KG1 (cell line): ENCODE results near the gene SPOCK1.

Experiments
- DNase-seq: peaks from one replicate; lab custom pipeline; 2025; lab: John Stamatoyannopoulos, UW

SPOCK1 gene

DNA sequence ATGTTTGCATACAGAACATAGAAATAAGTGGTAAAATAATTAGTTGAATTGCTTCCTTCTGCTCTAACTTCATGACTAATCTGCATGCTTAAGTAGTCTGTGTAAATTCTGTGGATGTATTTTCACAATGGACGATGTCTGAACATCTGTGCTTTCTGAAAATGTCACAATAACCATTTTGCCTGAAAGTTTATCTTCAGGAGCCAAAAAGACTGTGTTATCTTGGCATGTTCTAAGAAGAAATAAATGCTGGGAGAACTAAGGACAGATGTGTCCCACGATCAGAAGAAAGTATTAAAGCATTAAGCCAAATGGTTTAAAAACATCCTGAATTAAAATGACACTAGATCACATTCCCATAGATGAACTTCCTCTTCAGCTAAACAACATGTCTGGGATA lies 397.6 kb downstream of the SPOCK1 start:
- DNase-seq: no peak

DNA sequence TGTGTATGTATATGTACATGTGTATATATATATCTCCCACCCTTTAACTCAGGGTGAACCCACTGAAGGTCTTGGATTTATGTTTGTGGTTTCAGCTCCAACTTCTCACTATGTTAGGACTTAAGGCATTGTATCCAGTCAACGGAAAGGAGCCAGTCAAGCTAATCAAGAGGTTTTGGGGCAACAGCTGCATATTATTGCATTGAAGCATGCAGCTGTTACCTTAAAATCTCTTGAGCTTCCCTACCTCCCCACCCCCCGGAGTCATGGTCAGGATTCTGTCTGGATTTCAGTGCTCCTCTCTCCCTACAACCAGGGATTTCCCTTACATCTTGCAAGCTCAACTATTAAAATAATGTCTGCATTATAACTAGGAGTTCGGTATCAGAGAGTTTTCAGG lies 399.5 kb downstream of the SPOCK1 start:
- DNase-seq: no peak

DNA sequence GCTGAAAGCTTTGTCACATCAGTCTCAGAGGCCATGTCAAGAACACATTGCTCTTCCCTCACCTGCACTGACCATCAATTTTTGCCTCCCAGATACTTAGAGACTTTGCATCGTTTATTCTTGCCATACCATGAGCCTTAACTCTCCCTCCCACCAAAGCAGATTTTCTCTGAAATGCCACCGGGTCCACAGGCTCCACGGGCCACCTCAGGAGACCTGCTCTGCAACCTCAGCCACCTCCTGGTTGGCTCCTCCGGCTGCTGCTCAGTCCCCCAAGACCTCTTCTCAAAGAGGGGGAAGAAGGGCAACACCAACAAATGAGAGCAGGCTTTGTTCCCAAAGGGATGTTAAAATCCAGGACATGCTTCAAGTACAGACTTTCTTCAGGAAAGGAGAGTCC lies 400.5 kb downstream of the SPOCK1 start:
- DNase-seq: no peak

DNA sequence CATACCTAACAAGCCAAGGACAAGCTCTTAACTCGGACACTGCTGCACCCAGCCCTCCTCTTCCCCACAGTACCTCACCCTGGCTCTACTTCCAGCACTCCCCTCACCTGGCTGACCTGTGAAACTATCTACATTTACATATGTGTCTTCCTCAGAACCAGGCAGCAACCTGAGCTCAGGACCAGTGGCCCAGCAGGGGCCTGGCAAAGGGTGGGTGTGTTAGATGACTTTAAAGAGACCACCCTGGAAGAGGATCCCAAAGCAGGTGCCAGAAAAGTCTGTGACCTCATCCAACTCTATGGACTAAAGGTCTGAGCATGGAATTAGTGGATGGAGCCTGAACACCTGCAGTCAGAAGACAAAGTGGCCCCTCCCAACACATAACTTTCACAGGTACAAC lies 400.9 kb downstream of the SPOCK1 start:
- DNase-seq: no peak

DNA sequence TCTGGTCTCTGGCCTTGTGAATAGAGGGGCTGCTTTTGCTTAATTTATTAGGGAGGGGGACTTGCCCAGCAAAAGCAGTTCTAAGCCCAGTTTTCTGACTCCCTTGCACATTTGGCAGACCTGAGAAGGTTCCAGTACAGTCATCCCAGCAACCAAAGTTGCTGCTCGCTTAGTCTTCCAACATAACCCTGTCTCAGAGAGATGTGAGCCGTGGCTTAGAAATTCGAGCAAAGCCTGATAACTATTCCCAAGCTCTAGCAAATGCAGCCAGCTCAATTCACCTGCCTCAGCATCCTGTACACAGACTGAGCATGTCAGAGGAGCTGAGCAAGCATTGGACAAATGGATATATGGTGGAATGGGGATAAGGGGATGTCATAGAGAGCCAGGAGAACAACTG lies 401.9 kb downstream of the SPOCK1 start:
- DNase-seq: no peak

DNA sequence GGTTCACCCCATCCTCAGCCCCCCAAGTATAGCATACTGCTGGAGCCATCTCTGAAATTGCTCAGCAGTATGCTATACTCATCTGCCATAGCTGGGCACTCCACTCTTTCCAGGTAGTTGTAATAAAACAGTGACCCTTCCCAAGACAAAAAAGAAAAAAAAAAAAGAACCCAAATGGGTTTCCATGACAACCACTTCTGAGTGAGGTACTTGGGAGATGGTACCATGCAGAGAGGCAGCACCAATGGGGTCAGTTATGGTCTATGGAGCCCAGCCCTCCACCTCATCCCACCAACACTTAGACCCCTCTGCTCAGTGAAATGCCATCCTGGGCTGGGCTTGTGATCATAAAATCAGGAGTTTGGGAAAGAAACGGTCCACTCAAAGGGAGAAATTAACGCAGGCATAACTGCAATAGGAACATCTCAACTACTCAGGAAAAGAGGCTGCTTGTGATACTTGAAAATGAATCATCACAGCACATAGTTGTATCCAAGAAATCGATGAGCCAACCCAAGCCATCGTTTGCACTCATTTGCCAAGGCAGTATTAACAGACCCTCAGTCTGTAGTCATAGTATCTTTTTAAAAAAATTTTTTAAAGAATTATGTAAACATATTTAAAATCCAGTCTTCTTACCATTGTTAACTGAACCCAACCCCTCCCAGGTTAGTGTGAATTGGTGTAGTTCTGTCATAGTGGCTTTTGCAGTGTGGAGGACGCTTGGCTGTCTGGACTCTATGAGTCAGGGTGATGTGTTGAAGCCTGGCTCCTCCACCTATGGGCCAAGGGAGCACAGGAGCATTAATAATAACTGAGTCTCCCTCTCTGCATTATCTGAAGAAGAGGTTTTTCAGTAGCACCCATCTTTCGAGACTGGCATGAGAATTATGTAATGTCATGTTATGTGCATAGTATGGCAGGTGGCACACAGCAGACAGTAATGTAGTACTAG lies 402.7 kb downstream of the SPOCK1 start:
- DNase-seq: no peak

DNA sequence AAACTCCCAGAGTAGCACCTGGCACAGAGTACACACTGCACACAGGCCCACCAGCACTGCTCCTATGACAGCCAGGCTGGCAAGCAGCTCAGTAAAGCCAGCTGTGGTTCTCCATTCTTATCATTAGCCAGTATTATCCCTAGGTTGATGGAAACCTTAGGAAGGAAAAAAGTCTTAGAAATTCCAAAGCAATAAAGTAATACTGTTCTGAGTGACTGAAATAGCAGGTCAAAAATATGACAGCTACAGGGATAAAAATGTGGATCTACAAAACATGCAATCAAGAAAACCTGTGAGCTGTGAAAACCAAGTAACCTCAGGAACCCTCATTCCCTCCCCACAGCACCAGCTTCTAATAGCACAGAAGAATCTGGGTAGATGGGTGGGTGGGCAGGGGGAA lies 403.5 kb downstream of the SPOCK1 start:
- no peak for DNase-seq

DNA sequence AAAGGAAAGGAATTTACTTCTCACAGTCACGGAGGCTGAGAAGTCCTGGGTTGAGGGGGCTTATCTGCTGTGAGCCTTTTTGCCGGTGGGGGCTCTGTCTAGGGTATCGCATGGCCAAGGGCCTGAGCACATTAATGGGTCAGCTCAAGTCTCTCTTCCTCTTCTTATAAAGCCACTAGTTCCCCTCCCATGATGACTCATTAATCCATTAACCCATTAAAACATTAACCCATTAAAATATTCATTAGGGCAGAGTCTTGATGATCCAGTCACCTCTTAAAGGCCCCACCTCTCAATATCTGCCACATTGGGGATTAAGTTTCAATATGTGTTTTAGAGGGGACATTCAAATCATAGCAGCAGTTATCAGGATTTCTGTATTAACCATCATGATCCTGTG lies 406.3 kb downstream of the SPOCK1 start:
- DNase-seq: no peak

DNA sequence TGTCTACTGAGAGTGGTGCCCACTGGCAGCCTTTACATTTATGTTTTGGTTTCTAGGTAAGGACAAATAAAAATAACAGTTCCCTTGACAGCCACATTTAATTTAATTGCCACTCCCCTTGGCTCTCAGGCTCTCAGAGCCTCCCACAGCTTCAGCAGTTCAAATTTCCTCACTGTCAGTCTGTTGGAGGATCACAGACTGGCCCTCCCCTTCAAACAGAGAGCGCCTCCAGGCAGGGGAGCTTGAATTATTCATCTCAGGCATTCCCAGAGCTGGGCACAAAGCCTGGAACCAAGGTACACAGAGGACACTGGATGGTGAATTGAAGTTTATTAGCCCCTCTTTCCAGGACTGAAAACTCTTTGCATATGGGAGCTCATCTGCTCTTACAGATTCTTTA lies 407.7 kb downstream of the SPOCK1 start:
- DNase-seq: no peak

DNA sequence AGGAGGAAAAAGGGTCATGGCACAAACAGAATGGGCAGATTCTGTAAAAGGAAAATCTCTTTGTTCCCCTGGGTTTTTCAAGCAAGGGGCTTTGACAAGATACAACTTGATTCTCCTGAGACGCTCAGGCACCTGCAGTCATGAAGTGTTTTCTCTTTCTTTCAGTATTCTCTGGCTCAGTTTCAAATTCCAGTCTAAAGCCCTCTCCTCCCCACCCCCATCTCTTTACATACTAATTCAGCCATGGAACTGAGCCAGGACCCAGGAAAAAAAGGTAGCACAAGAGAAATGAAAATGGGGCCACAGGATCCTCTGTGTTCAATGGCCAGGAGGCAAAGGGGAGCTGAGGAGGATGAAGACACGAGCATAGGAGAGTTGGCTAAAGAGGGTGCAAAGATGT lies 408.4 kb downstream of the SPOCK1 start:
- no peak for DNase-seq

DNA sequence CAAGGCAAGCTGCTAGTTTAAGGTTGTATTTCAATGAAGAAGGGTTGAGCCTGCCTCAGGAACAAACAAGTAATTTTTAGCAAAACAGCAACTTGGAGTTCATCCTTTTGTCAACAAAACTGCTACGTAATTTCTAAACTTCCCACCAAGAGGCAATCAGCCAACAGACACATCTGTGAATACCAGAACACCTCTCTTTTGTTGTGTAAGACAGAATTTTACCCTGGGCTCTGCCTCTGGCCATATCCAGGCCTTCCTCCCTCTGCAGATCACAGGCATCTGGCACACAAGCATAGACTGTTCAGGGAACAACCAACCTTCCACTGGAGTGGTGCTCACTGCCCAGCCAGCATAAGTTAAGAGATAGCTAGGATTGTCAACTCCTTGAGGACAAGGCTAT lies 409.0 kb downstream of the SPOCK1 start:
- no peak for DNase-seq

DNA sequence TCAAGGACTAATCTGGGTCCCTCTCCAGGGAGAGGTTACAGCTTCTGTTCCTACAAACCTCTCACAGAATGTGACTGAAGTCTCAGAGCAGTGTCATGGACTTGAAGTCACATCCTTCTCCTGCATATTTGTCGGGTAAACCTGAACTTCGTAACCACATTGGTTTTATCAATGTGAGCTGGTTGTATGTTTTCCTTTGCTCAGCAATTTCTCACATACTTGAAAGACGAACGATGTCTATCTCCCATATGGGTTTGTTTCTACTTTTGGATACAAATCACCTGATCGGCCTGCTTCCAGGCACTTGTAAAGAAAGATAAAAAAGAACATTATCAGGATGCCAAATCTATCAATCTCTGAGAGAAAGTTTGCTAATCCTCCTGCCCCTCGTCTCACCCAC lies 411.0 kb downstream of the SPOCK1 start:
- DNase-seq: no peak

DNA sequence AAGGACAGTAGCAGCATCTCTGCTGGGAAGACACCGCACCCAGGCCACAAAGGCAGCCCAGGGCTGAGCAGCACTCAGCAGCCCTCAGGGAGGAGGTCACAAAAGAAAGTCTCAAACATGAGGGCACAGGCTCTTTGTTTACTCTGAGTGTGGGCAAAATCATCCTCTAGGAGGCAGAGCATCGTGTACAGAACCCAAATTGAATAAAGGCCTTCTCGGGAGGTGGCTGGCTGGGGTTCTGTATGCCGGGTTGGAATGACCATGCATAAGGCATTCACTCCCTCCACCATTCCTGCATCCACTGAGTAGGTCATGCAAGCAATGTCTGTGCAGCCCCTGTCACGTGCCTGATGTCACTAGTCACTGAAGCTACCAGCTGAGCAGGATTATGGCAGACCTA lies 412.8 kb downstream of the SPOCK1 start:
- DNase-seq: no peak

DNA sequence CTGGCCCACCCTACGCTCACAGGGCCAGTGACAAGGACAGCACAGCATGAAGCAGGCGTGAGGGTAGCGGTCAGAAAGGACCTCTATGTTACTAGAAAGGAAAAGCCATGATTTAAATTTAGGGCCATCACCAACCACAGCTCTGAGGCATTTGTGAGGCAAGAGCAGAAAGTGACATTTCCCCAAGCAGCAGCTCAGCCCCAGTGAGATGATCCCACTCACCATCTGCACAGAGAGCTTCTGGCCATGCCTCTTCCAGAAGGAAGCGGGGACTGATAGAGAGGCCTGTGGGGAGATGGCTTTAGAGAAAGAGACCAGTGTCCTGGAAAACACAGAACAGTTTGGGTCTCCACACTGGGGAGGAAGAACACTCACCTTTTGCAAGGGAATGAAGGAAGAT lies 413.9 kb downstream of the SPOCK1 start:
- DNase-seq: no peak

DNA sequence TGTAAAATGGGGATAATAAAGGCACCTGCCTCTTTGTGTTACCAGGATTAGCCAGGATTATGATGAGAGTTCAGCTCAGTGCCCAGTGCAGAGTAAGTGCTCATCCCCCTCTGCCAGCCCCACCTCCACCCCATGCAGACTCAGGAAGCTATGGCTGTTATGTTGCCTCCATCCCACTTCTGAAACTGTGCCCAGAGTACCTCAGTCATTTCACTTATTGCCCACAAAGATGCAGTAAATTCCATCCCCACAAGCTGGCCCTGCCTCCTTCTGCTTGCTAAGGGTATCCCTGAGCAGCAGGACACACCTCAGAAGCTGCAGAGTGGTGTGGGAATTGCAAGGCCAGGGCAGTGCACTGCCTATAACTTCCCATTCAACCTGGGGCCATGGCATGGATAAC lies 415.1 kb downstream of the SPOCK1 start:
- DNase-seq: no peak

DNA sequence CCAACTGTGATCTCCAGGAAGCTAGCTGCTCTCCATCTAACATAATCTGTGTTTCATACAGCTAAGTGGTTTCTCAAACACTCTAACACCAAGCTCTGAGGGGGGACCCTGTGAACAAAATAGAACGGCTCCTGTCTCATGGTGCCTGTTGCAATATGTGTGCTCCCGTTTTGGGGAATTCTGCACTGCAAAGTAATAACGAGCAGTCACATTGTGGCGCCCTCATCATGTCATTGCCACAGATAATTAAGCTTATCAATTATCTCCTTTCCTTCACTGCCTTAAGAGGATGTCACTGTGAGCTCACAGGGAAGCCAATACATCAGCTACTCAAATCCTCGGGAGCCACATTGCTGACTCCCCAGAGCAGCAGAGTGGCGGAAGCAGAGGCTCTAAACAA lies 416.2 kb downstream of the SPOCK1 start:
- no peak for DNase-seq

DNA sequence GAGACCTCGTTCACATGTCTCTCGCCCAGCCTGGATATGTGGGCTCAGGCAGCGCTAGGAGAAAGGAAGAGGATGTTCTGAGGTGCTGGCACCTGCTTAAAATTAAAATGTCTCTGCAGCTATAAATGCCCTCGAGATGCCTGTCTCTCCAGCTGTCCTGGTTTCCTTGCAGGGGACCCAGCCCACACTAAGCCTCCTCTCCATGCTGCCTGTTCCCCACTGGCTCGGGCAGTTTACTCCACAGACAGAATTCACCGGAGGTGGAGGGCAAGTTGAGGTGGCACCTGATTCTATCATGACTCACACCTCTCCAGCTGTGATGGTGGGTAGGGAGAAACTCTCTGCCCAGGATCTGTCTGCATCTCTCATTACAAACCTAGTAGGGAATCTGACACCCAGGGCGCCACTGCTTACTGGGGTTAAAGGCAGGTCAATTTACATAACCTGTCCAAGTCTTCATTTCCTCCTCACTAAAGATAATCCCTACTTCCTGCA lies 420.9 kb downstream of the SPOCK1 start:
- DNase-seq: no peak

DNA sequence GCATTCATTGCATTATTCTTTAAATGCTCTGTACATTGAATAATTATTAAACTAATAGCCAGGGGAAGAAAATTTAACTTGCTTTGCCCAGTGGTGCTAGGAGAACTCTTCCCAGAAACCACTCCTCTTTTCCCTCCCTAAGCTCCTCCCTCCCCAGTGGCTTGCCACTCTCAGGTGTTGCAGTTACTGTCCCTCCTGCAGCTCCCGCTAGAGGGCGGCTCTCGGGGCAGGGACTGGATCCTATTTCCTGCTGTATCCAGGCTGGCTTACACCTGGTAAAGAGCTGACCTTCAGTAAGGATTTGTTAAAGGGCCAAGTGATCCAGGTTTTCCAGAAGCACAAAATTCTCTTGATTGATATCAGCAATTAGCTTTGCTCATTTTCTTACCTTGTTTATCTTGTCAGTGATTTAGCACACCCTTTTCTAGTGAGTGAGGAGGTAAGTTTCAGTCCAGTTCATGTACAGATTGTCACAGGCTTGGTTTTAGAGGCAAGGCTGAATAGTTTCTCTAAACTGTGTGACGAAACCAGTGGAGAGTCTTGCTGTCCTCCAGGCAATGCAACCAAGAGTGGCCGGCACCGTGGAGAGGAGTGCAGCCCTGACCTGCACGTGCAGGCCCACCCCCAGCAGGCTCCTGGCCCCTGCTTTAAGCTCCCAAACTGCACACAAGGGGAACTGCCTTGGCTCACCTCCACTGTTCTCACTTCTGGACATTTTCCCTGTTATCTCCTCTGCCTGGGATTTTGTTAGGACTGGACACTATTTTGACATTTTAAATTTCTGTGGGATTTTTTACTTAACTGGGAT lies 423.8 kb downstream of the SPOCK1 start:
- no peak for DNase-seq

DNA sequence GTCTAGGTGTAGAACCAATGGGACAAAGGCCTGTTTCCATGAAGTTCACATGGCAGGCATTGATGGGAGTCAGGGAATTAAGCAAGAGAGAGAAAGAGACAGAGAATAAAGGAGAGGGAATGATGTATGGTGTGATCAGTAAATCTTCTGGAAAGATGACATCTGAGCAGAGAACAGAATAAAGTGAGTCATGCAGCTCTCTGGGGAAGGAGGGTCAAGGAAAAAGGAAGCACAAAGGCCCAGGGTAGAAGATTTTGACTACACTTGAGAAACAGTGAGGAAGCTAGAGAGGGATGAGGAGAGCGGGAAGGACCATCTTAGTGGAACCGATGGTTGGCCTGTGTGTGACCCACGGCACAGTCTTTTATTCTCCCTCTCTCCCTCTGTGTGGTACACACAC lies 425.9 kb downstream of the SPOCK1 start:
- DNase-seq: no peak

DNA sequence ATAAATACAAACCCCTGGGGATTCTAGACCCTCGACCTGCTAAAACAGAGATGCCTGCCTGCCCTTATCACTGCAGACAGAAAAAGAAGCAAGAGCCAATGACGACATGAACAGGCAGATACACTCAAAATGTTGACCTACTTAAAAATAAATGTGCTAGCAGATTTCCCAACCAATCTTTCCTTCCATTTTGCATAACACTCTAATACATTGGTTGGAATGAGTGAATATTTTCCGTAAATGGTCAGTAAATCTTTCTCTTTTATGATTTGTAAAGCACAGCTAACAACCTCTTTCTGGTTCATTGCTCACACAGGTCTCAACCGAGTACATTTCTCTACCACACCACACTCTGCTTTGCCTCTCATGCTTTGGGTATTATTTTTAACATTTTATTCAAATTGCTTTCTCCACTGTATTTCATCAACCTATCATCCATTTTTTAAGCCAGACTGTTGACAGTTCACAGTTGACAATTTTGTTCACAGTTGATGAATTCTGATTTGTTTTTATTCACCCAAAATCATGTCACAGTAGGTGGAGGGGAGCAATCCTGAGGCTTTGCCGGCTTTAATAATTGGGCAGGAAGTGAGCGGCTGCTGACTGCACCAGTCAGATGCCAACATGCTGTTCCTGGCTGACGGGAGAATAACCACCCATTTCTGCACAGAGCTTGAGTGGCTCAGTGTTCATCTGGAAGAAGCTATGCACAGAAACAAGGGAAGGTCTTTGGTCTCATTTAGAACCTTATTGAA lies 426.6 kb downstream of the SPOCK1 start:
- DNase-seq: no peak

DNA sequence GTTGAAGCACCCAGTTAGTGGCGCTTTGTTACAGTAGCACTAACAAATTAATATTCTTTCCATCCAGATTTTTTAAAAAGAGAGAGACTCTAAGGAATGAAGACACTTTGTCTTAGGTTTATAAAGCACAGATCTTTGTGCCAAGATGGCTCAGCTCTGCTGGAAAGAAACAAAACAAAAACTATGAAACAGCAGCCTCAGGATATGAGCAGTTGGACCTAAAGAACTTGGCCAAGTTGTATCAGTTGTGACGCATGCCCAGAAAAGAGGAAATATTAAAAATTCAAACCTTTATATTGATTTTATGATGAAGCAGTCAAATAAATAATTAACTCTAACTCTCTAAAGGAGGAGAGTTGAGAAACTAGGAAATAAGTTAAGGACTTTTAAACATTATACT lies 427.2 kb downstream of the SPOCK1 start:
- DNase-seq: no peak

DNA sequence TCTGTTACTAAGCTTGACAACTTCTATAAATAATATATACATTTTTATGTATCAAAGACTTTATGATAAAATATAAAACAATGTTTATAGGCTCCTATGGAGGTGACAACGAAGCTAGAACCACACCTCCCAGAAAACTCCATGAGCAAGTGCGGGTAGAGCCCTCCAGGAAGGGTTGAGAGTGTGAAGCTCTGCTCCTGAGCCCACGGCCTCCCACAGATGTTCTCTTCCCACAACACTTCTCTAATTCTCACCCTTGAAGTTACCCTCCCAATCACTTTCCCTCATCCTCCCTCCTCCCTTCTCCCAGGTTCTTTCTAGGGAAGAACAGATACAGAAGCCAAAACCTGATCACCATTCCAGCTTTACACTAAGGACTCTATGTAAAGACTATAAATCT lies 427.6 kb downstream of the SPOCK1 start:
- DNase-seq: no peak
